NK-92 treated with Interleukin-12 subunit alpha and Interleukin-12 subunit beta, amount 100 ng/mL, for 24 hours (cell line): Measurements from ENCODE around the gene CEP350.
A peak's percentile ranks its signal among the peaks of the same experiment; 100 is the strongest.

Experiments used
- DNase-seq: peaks from one replicate; lab custom pipeline; 2025; lab: John Stamatoyannopoulos, UW

CEP350 gene

GRCh38 chr1:179954493-179955286 lies at the start of gene CEP350:
CEP350 (plus strand) TSS chr1:179954810; CDS start chr1:179986182, 31,372 bp downstream.
- peak; percentile 95 for DNase-seq

- DNase-seq: no peak
Measured at GRCh38 chr1:179910934-179911333, 43.7 kb upstream of the CEP350 start.

GRCh38 chr1:179911812-179912211 lies 42.8 kb upstream of the CEP350 start:
- no peak for DNase-seq

DNA sequence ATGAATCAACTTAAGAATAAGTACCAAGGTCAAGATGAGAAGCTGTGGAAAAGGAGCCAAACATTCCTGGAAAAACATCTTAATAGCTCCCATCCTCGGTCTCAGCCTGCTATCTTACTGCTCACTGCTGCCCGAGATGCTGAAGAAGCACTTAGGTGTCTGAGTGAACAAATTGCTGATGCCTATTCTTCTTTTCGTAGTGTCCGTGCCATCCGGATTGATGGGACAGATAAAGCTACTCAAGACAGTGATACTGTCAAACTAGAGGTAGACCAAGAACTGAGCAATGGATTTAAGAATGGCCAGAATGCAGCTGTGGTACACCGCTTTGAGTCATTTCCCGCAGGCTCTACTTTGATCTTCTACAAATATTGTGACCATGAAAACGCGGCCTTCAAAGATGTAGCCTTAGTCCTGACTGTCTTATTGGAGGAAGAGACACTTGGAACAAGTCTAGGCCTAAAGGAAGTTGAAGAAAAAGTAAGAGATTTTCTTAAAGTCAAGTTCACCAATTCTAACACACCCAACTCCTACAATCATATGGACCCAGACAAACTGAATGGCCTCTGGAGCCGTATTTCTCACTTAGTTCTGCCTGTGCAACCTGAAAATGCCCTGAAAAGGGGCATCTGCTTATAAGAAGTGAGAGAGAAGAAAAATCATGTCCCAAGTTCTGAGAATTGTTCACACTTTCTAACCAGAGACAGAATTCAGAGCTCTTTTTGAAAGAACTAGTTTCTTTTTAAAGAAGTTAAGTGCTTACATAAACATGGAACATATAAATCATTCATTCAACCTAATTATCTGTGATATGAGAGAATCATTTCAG lies 36.8 kb upstream of the CEP350 start:
- DNase-seq: no peak

DNA sequence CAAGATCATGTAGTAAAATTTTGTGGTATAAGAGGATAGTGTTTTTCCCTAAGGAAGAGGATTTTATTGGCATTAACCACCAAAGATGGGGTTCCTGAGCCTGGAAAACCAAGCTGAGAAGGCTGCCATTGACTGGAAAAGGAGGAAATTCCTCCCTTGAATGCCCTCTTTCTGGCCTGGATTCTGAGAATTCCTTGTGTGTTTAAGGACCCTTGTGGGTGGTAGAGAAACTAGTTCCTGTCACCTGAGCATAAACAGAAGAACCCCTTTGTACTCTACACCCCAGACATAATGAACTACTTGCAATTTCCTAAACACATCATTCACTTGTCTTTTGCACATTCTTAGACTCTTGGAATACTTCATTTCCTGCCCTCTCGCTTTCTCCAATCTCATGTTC lies 33.1 kb upstream of the CEP350 start:
- no peak for DNase-seq

- no peak for DNase-seq
Measured at GRCh38 chr1:179921981-179922872, 32.4 kb upstream of the CEP350 start.

DNA sequence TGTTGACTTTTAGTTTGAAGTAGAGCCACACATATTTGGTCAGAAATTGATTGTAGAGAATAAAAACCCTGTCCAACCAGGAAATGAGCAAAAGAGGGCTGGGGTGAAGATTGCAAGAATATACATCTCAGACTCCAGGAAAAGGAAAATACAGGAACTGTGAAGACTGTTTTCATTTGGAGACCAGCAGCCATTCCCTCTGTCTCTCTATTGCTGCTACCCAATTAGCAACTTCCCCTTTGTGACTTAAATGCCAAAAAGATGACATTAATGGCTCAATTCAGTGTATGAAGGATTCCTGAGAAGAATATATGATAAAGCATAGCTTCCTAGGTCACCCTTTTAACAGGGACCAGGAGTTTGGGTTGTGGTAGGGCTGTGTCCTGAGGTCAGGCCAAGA lies 31.6 kb upstream of the CEP350 start:
- DNase-seq: no peak

DNA sequence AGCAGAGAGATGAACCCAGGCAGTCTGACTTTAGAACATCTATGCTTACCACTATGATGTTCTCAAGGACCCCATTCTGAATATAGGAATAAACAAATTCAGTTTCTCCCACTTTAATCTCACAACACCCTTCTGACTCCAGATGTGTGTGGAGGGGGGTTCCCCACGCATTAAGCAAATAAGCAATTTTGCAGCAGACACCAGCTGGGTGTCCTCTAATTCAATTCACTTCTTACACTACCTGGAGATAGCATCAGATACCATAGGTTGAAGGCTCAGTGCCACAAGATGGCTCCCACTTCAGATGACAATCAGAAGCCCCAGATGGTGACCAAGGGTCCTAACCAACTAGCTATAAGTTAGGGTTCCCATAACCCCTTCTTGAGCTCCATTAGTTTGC lies 30.3 kb upstream of the CEP350 start:
- DNase-seq: no peak

GRCh38 chr1:179925302-179925701 lies 29.3 kb upstream of the CEP350 start:
- no peak for DNase-seq

- peak; percentile 14 for DNase-seq
Measured at GRCh38 chr1:179925922-179926849, 28.4 kb upstream of the CEP350 start.

GRCh38 chr1:179926850-179927205 lies 27.8 kb upstream of the CEP350 start:
- DNase-seq: no peak

GRCh38 chr1:179929955-179930798 lies 24.4 kb upstream of the CEP350 start:
- DNase-seq: no peak

DNA sequence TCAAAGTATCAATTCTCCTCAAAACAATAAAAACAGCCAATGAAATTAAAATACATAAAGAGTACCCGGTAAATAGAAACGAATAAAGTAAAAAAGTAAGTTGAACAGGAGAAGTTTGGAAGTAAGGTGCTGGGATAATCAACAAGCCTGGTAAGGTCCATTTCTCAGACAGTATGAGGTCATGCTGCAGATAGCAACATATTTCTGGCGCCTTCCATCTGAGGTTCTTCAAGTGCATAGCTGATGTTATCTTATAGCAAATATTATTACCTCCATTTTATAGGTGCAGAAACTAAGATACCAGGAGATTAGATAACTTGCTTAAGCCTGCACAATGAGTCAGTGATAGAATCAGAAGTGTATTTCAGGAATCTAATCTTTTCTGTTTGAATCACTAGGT lies 23.7 kb upstream of the CEP350 start:
- DNase-seq: no peak

DNA sequence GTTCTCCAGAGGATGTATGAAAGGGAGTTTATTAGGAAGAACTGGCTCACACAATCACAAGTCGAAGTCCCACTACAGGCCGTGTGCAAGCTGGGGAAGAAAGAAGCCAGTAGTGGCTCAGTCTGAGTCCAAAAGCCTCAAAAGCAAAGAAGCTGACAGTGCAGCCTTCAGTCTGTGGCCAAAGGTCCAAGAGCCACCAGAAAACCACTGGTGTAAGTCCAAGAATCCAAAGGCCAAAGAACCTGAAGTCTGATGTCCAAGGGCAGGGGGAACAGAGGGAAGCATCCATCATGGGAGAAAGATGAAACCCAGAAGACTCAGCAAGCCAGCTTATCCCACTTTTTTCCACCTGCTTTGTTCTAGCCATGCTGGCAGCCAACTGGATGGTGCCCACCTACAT lies 21.4 kb upstream of the CEP350 start:
- DNase-seq: no peak

DNA sequence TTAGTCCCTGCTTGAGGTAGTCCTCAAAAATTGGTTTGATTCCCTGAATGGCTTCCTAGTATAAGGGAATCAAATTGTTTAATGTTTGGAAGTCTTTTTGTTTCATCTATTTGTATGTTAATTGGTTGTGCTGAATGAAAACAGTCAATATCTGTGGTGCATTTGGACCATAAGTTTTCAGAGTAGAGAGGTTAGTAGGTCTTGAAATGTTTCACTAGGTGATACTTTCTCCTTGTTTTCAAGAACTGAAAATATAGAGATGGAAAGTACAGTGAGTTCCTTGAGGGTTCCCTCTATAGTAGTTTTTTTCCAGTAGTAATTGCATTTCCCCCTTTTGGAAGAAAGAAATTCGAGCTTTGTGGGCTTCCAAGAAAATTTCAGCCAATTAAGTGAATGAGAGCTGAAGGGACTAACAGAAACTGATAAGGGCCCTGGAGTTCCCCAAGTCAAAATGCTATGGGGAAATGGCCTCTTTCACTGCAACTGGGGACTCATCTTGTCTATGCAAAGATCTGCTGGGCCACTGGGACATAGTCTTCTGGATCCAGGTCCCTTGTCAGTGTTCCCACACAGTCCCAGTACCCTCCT lies 18.6 kb upstream of the CEP350 start:
- DNase-seq: no peak

GRCh38 chr1:179937668-179938254 lies 16.8 kb upstream of the CEP350 start:
- no peak for DNase-seq

- no peak for DNase-seq
Measured at GRCh38 chr1:179938752-179939151, 15.9 kb upstream of the CEP350 start.

DNA sequence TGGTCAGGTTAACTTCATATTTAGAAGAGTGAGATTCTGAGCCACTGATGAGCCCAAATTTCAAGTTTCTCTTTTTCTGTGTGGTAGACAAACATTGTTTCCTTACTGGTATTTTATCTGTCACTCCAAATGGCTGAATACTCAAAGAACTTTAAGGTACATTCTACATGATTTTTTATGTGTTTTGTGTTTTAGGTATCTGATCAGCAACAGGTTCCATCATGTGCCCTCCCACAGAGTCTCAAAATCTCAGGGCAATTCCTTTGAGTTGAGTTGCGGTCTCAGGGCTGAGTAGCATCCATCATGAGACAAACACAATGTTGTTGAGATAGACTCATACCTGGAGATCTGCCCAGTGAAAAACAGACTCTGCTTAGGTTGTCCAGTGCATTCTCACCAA lies 14.7 kb upstream of the CEP350 start:
- no peak for DNase-seq

- DNase-seq: no peak
Measured at GRCh38 chr1:179941454-179941853, 13.2 kb upstream of the CEP350 start.

DNA sequence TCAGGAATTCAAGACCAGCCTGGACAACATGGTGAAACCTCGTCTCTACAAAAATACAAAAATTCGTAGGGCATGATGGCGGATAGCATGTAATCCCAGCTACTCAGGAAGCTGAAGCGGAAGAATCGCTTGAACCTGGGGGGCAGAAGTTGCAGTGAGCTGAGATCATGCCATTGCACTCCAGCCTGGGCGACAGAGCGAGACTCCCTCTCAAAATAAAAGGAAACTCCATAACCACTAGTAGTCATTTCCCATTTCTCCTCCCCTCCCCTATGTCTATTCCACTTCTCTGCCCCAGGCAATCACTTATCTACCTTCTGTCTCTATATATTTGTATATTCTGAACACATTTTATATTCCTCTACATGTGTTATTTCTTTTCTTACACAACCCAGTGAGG lies 4.0 kb upstream of the CEP350 start:
- DNase-seq: no peak
